ENCODE data around the gene PFKFB2.

The PFKFB2 gene

GRCh38 chr1:207088701-207089626 is 35.9 kb downstream of the PFKFB2 start, which contains the start of gene C4BPB:
Gene C4BPB, plus strand, starts transcription at chr1:207088860. Its CDS starts 672 bp downstream, at chr1:207089532.
- peak; percentile 16 for DNase-seq (ENCODE audit: low read depth, low spot score)

GRCh38 chr1:207089627-207090355 is 36.7 kb downstream of the PFKFB2 start:
- DNase-seq (ENCODE audit: low read depth, low spot score) = no peak

- no peak for DNase-seq (ENCODE audit: low read depth, low spot score)
Measured at GRCh38 chr1:207091200-207091908, 38.3 kb downstream of the PFKFB2 start.

- no peak for DNase-seq (ENCODE audit: low read depth, low spot score)
Measured at GRCh38 chr1:207093944-207094343, 40.9 kb downstream of the PFKFB2 start.

GRCh38 chr1:207097871-207098324 is 44.8 kb downstream of the PFKFB2 start:
- no peak for DNase-seq (ENCODE audit: low read depth, low spot score)

- no peak for DNase-seq (ENCODE audit: low read depth, low spot score)
Measured at GRCh38 chr1:207101720-207102119, 48.6 kb downstream of the PFKFB2 start.

GRCh38 chr1:207102146-207102545 is 49.1 kb downstream of the PFKFB2 start:
- DNase-seq (ENCODE audit: low read depth, low spot score) = no peak

- no peak for DNase-seq (ENCODE audit: low read depth, low spot score)
Measured at GRCh38 chr1:207102659-207103058, 49.6 kb downstream of the PFKFB2 start.

- no peak for DNase-seq (ENCODE audit: low read depth, low spot score)
Measured at GRCh38 chr1:207103892-207104373, 50.9 kb downstream of the PFKFB2 start, which contains the start of gene C4BPA. Gene C4BPA, plus strand, starts transcription at chr1:207104233. Its CDS starts 8,793 bp downstream, at chr1:207113026.

- no peak for DNase-seq (ENCODE audit: low read depth, low spot score)
Measured at GRCh38 chr1:207109004-207109403, 55.9 kb downstream of the PFKFB2 start.

- no peak for DNase-seq (ENCODE audit: low read depth, low spot score)
Measured at GRCh38 chr1:207112616-207113296, 59.7 kb downstream of the PFKFB2 start.

- DNase-seq (ENCODE audit: low read depth, low spot score) = no peak
Measured at GRCh38 chr1:207115269-207115668, 62.2 kb downstream of the PFKFB2 start.

- no peak for DNase-seq (ENCODE audit: low read depth, low spot score)
Measured at GRCh38 chr1:207124389-207124788, 71.3 kb downstream of the PFKFB2 start.

- DNase-seq (ENCODE audit: low read depth, low spot score) = peak; percentile 24
Measured at GRCh38 chr1:207128336-207128921, 75.4 kb downstream of the PFKFB2 start.

- no peak for DNase-seq (ENCODE audit: low read depth, low spot score)
Measured at GRCh38 chr1:207129053-207129452, 76.0 kb downstream of the PFKFB2 start.
